OCI-LY1 (cell line): ENCODE data around the gene AP5S1.

Experiments used
- H2AFZ ChIP-seq: fragments of 200-600 bp; sonication (generic), shearing (Covaris generic); 2 replicates; pipeline ENCODE4 v1.6.0; 2014; ENCODE audit warnings: antibody characterized with exemption, mild to moderate bottlenecking, low read length
- H3F3A ChIP-seq: fragments of 200-600 bp; sonication (generic), shearing (Covaris generic); 2 replicates; pipeline ENCODE4 v1.6.0; 2014; ENCODE audit warnings: mild to moderate bottlenecking, antibody characterized with exemption, low read length, moderate library complexity; ENCODE audit not compliant: insufficient read depth
- H3K27ac ChIP-seq: fragments of 200-600 bp; sonication (generic); 2 replicates; pipeline ENCODE4 v1.5.1; 2014; ENCODE audit warnings: low read length, mixed run types, mild to moderate bottlenecking, low read depth; ENCODE audit not compliant: poor library complexity, severe bottlenecking
- H3K27me3 ChIP-seq: fragments of 200-600 bp; sonication (generic); 2 replicates; pipeline ENCODE4 v1.6.0; 2014; ENCODE audit warnings: antibody characterized with exemption, mild to moderate bottlenecking, low read length, moderate library complexity; ENCODE audit not compliant: insufficient read depth
- H3K36me3 ChIP-seq: fragments of 200-600 bp; sonication (generic); 2 replicates; pipeline ENCODE4 v1.6.1; 2014; ENCODE audit warnings: mild to moderate bottlenecking, antibody characterized with exemption, low read length, moderate library complexity, mixed read lengths; ENCODE audit not compliant: insufficient read depth
- H3K4me1 ChIP-seq: fragments of 200-600 bp; sonication (generic); 2 replicates; pipeline ENCODE4 v1.5.1; 2014; ENCODE audit warnings: mild to moderate bottlenecking, low read length, moderate library complexity; ENCODE audit not compliant: insufficient read depth, severe bottlenecking
- H3K4me2 ChIP-seq: fragments of 200-600 bp; sonication (generic), shearing (Covaris generic); 2 replicates; pipeline ENCODE4 v1.6.1; 2014; ENCODE audit warnings: low read length
- H3K4me3 ChIP-seq: fragments of 200-600 bp; sonication (generic); 2 replicates; pipeline ENCODE4 v1.5.1; 2014; ENCODE audit warnings: low read length, low read depth, mild to moderate bottlenecking, mixed read lengths; ENCODE audit not compliant: poor library complexity, severe bottlenecking
- H3K79me2 ChIP-seq: fragments of 200-600 bp; shearing (Covaris generic); 2 replicates; pipeline ENCODE4 v1.6.1; 2016; ENCODE audit warnings: mixed run types, low read length, mixed read lengths; ENCODE audit not compliant: insufficient read depth
- H3K9ac ChIP-seq: fragments of 200-600 bp; sonication (generic), shearing (Covaris generic); 2 replicates; pipeline ENCODE4 v1.6.1; 2014; ENCODE audit warnings: mild to moderate bottlenecking, low read length, mixed read lengths
- H3K9me2 ChIP-seq: fragments of 200-600 bp; sonication (generic), shearing (Covaris generic); 2 replicates; pipeline ENCODE4 v1.6.1; 2014; ENCODE audit warnings: low read depth, mild to moderate bottlenecking, low read length, mixed read lengths
- H3K9me3 ChIP-seq: fragments of 200-600 bp; shearing (Covaris generic); 2 replicates; pipeline ENCODE4 v1.6.1; 2014; ENCODE audit warnings: low read length, mixed read lengths
- H4K20me1 ChIP-seq: fragments of 200-600 bp; sonication (generic), shearing (Covaris generic); 2 replicates; pipeline ENCODE4 v1.6.0; 2016; ENCODE audit warnings: mild to moderate bottlenecking, low read length; ENCODE audit not compliant: insufficient read depth
- CTCF ChIP-seq: fragments of 200-600 bp; sonication (generic), shearing (Covaris generic); IDR thresholded peaks from 2 replicates; pipeline ENCODE4 v1.5.1; 2017; ENCODE audit warnings: mild to moderate bottlenecking, antibody characterized with exemption, low read length, moderate library complexity, mixed read lengths
- EZH2 ChIP-seq: fragments of 200-600 bp; sonication (generic), shearing (Covaris generic); IDR thresholded peaks from 2 replicates; pipeline ENCODE4 v1.8.0; 2017; ENCODE audit warnings: borderline replicate concordance, mixed run types, mild to moderate bottlenecking, antibody characterized with exemption, low read length, moderate library complexity, mixed read lengths

Gene AP5S1

GRCh38 chr20:3864518-3864917 is 44.2 kb downstream of the AP5S1 start:
- Histone ChIP-seq H4K20me1 (no peaks in the 10 kb centered on the region), H3K27ac (no peak overlapping the region), H3K27me3 (no peaks in the 10 kb centered on the region), H3K9ac (no peak overlapping the region), H3F3A (no peaks in the 10 kb centered on the region), H3K4me1 (no peaks in the 10 kb centered on the region), H3K36me3 (peaks cover 74% of the 10 kb centered on the region), H3K4me2 (no peak overlapping the region), H3K79me2 (no peaks in the 10 kb centered on the region), H3K9me2 (no peaks in the 10 kb centered on the region), H3K4me3 (no peak overlapping the region), H2AFZ (no peak overlapping the region), H3K9me3 (peaks cover 3% of the 10 kb centered on the region; the same call in 1 of the 2 replicates)
- TF ChIP-seq CTCF (no peak), EZH2 (no peak)

GRCh38 chr20:3865152-3865886 is 45.0 kb downstream of the AP5S1 start:
- Histone ChIP-seq H2AFZ (no peak overlapping the region), H4K20me1 (no peaks in the 10 kb centered on the region), H3K27me3 (no peaks in the 10 kb centered on the region), H3K36me3 (peaks cover 71% of the 10 kb centered on the region), H3K4me2 (no peak overlapping the region), H3K9ac (no peak overlapping the region), H3K9me3 (peaks cover 3% of the 10 kb centered on the region; the same call in 1 of the 2 replicates), H3F3A (no peaks in the 10 kb centered on the region), H3K79me2 (no peaks in the 10 kb centered on the region), H3K4me1 (no peaks in the 10 kb centered on the region), H3K9me2 (no peaks in the 10 kb centered on the region), H3K27ac (no peak overlapping the region), H3K4me3 (no peak overlapping the region)
- no peak for TF ChIP-seq CTCF

DNA sequence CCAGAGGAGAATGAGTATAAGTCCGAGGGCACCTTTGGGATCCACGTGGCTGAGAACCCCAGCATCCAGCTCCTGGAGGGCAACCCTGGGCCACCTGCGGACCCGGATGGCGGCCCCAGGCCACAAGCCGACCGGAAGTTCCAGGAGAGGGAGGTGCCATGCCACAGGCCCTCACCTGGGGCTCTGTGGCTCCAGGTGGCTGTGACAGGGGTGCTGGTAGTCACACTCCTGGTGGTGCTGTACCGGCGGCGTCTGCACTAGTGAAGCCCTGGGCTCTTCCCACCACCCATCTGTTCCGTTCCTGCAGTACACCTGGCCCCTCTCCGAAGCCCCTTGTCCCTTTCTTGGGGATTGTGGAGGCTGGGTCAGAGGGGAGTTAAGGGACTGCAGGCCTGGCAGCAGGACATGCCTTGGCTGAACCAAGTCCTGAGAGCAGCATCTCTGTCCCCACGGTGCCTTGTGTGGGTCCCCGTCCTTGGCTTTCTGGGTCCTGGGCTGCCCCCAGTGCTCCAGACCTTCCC is 45.6 kb downstream of the AP5S1 start:
- no peaks in the 10 kb centered on the region for H4K20me1 ChIP-seq

More for the DNA sequence above, 45.6 kb downstream of the AP5S1 start:
- no peak overlapping the region for H3K4me3 ChIP-seq
- peaks cover 3% of the 10 kb centered on the region; the same call in 1 of the 2 replicates for H3K9me3 ChIP-seq
- TF ChIP-seq CTCF = no peak
- TF ChIP-seq EZH2 = no peak
- no peak overlapping the region for H2AFZ ChIP-seq
- no peaks in the 10 kb centered on the region for H3K79me2 ChIP-seq
- H3F3A ChIP-seq = no peaks in the 10 kb centered on the region
- no peak overlapping the region for H3K9ac ChIP-seq
- peaks cover 71% of the 10 kb centered on the region for H3K36me3 ChIP-seq
- H3K27me3 ChIP-seq = no peaks in the 10 kb centered on the region
- no peaks in the 10 kb centered on the region for H3K4me1 ChIP-seq
- no peak overlapping the region for H3K4me2 ChIP-seq
- no peaks in the 10 kb centered on the region for H3K9me2 ChIP-seq
- no peak overlapping the region for H3K27ac ChIP-seq
